Mesendoderm (in vitro differentiated cells): ENCODE results near the gene ADAMTS10.

Source experiments
- DNase-seq: peaks from one replicate; pipeline ENCODE4 v3.0.0; 2013
- H2AK5ac ChIP-seq: 2 replicates; pipeline ENCODE4 v1.6.1; 2013; ENCODE audit warnings: low read length, inconsistent platforms
- H2BK120ac ChIP-seq: 2 replicates; pipeline ENCODE4 v1.6.1; 2013; ENCODE audit warnings: low read depth, mild to moderate bottlenecking, low read length, moderate library complexity, mixed read lengths
- H2BK15ac ChIP-seq: replicated peaks from 2 replicates; pipeline ENCODE4 v1.6.1; 2013; ENCODE audit warnings: low read depth, mild to moderate bottlenecking, moderate library complexity
- H2BK5ac ChIP-seq: 2 replicates; pipeline ENCODE4 v1.6.1; 2013; ENCODE audit warnings: low read length, inconsistent platforms
- H3K18ac ChIP-seq: 2 replicates; pipeline ENCODE4 v1.6.1; 2013; ENCODE audit warnings: mild to moderate bottlenecking, low read length, mixed read lengths
- H3K23ac ChIP-seq: one replicate; pipeline ENCODE4 v1.6.1; 2013; ENCODE audit warnings: low read length
- H3K27ac ChIP-seq: 2 replicates; pipeline ENCODE4 v1.5.1; 2013; ENCODE audit warnings: low read depth, mild to moderate bottlenecking, inconsistent platforms, low read length, moderate library complexity
- H3K27me3 ChIP-seq: 2 replicates; pipeline ENCODE4 v1.6.1; 2013; ENCODE audit warnings: low read length, control low read depth, mild to moderate bottlenecking, inconsistent platforms; ENCODE audit not compliant: insufficient read depth, poor library complexity
- H3K36me3 ChIP-seq: 2 replicates; pipeline ENCODE4 v1.6.1; 2013; ENCODE audit warnings: low read length, inconsistent platforms; ENCODE audit not compliant: control insufficient read depth, insufficient read depth
- H3K4ac ChIP-seq: one replicate; pipeline ENCODE4 v1.6.1; 2013; ENCODE audit warnings: low read depth, mild to moderate bottlenecking, low read length, moderate library complexity
- H3K4me1 ChIP-seq: 2 replicates; pipeline ENCODE4 v1.6.1; 2013; ENCODE audit warnings: low read depth, low read length, inconsistent platforms; ENCODE audit not compliant: control insufficient read depth
- H3K4me2 ChIP-seq: 2 replicates; pipeline ENCODE4 v1.6.1; 2013; ENCODE audit warnings: low read length
- H3K4me3 ChIP-seq: 2 replicates; pipeline ENCODE4 v1.5.1; 2013; ENCODE audit warnings: mild to moderate bottlenecking, low read length
- H3K56ac ChIP-seq: one replicate; pipeline ENCODE4 v1.6.1; 2013; ENCODE audit warnings: low read length
- H3K79me1 ChIP-seq: 2 replicates; pipeline ENCODE4 v1.6.1; 2013; ENCODE audit warnings: low read length, inconsistent platforms
- H3K79me2 ChIP-seq: 2 replicates; pipeline ENCODE4 v1.6.1; 2013; ENCODE audit warnings: mild to moderate bottlenecking, low read length; ENCODE audit not compliant: control insufficient read depth, insufficient read depth
- H3K9ac ChIP-seq: 2 replicates; pipeline ENCODE4 v1.6.1; 2013; ENCODE audit warnings: low read length, inconsistent platforms
- H4K5ac ChIP-seq: one replicate; pipeline ENCODE4 v1.6.1; 2013; ENCODE audit warnings: low read length
- H4K8ac ChIP-seq: one replicate; pipeline ENCODE4 v1.6.1; 2013; ENCODE audit warnings: low read depth, mild to moderate bottlenecking, control low read depth, low read length, moderate library complexity
- WGBS: extraction: QIAGEN DNeasy Blood & Tissue Kit; methylation state at CpG from one replicate; pipeline ENCODE4 v1.1.7; 2013; ENCODE audit warnings: low lambda C conversion rate, missing lambda C conversion rate; ENCODE audit not compliant: insufficient coverage; ENCODE audit errors: extremely low coverage; 5-methylcytosine and 5-hydroxymethylcytosine counted together

Gene ADAMTS10

DNA sequence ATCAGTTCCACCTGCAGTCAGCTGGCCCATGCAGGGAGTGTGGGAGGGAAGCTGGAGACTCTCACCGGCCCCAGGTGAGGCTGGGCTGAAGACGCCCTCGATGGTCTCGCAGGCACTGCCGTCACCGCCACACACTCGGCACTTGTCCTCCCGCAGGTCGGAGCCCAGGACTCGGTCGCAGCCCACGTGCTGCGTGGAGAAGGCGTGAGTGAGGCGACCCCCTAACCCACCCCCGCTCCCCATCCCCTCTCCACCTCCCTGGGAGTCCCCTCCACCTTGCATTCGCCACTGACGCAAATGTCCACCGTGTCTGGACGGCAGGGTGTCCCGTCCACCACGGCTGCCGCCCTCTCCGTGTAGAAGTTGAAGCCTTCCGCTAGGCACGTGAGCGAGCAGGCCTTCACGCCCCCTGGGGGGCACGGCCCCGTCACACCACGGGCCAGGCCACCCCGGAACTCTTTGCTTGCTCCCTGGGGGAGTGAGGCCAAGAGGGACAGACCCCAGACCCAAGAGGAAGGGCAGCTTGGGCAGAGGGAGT, 21.3 kb downstream of the ADAMTS10 start:
- H2BK120ac ChIP-seq = no peak overlapping the region
- H3K4me1 ChIP-seq = no peaks in the 10 kb centered on the region
- no peak overlapping the region for H3K23ac ChIP-seq
- no peak overlapping the region for H4K8ac ChIP-seq
- DNase-seq = no peak
- H3K4me3 ChIP-seq = no peak overlapping the region
- H4K5ac ChIP-seq = no peak overlapping the region
- no peak overlapping the region for H3K27ac ChIP-seq
- no peaks in the 10 kb centered on the region for H3K36me3 ChIP-seq
- H3K27me3 ChIP-seq = no peaks in the 10 kb centered on the region
- no peak overlapping the region for H3K56ac ChIP-seq
- WGBS = no CpG with 5 or more reads among the region's 32 CpGs
- H3K79me1 ChIP-seq = no peaks in the 10 kb centered on the region
- no peak overlapping the region for H2BK15ac ChIP-seq
- no peak overlapping the region for H3K9ac ChIP-seq
- H3K79me2 ChIP-seq = no peaks in the 10 kb centered on the region
- no peak overlapping the region for H3K4ac ChIP-seq
- H2AK5ac ChIP-seq = no peak overlapping the region
- no peak overlapping the region for H3K4me2 ChIP-seq
- no peak overlapping the region for H2BK5ac ChIP-seq
- H3K18ac ChIP-seq = no peak overlapping the region

DNA sequence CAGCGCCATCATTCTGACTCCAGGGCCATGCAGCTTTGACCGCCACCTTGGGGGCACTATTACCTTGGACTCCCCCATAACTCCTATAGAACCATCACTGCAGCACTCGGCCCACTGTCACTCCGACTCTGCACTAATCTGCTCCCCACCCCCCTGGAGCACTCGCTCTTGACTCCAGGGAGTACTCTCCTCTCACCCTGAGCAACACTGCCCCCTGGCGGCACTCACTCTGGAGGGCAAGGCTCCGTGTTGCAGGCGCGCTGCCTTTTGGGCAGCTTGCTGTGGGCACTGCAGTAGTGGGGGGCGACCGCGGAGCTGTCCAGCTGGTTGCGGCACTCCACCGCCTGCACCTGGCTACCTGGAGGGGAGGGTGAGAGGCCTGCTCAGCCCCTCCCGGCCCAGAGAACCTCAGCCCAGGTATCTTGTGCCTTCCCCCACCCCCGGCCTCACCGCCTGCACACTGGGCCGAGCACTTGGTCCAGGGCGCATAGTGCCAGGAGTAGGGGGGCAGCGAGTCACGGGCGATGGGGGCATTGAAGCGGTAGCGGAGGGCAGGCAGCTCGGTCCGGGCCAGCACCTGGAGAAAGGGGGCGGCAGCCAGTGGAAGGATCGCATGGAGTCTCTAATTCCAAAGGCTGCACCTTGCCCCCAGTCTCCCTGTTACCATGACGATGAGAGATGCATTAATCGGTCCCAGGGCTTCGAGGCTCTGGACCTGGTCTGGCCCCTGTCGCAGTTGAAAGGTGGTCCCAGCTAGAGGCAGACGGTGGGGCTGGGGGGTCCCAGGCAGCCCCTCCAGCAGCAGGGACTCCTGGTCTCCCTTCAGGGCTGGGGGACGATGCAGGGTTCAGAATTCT, 24.4 kb downstream of the ADAMTS10 start:
- no CpG with 5 or more reads among the region's 34 CpGs for WGBS
- Histone ChIP-seq H3K27me3 (no peaks in the 10 kb centered on the region), H3K79me2 (no peaks in the 10 kb centered on the region), H3K9ac (no peak overlapping the region), H3K4ac (no peak overlapping the region), H3K18ac (no peak overlapping the region), H4K8ac (no peak overlapping the region), H2AK5ac (no peak overlapping the region), H3K27ac (no peak overlapping the region), H4K5ac (no peak overlapping the region), H3K79me1 (no peaks in the 10 kb centered on the region), H2BK5ac (no peak overlapping the region), H2BK120ac (no peak overlapping the region), H3K4me1 (no peaks in the 10 kb centered on the region), H2BK15ac (no peak overlapping the region), H3K36me3 (no peaks in the 10 kb centered on the region), H3K23ac (no peak overlapping the region), H3K56ac (no peak overlapping the region), H3K4me3 (no peak overlapping the region), H3K4me2 (no peak overlapping the region)
- peak; percentile 89 for DNase-seq

DNA sequence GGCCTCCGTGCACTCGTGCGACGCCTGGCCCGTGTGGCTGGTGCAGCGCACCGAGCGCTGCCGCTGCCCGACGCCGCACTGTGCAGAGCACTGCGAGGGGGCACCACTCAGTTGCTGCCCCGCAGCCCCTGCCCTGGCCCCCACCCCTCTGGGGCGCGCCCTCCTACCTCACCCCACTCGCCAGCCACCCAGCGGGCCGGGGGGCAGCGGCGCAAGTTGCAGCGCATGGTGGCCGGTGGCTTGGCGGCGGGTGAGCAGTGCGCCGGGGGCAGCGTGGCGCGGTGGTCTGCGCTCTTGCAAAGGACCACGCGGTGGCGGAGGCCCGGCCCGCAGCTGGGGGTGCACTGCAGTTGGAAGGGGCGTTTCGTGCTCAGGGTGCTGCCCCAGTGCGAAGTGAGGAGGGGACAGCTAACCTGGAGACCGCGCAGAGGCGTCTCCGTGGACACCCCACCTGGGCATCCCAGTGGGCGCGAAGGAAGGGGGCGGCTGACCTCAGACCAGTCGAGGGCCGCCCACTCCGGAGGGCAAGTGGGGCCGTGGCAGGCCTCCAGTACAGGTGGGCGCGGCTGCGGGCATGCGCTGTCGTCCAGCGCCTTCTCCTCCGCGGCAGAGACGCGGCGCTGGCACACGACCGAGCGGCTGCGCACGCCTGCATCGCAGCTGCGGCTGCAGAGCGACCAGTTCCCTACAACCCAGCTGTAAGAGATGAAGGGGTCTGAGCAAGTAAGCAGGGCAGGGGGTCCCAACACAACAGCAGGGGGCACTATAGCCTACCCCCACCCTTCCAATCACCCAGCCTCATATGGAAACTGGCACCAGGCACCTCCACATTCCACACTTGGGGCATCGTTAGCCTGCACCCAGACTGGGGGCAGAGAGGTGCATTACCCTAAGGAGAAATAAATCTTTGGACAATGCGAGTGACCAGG, 25.3 kb downstream of the ADAMTS10 start:
- Histone ChIP-seq H3K56ac (no peak overlapping the region), H2BK5ac (no peak overlapping the region), H4K8ac (no peak overlapping the region), H3K4me2 (no peak overlapping the region), H3K9ac (no peak overlapping the region), H3K4ac (no peak overlapping the region), H3K4me3 (no peak overlapping the region), H3K79me1 (no peaks in the 10 kb centered on the region), H3K79me2 (no peaks in the 10 kb centered on the region), H3K27ac (no peak overlapping the region), H3K36me3 (no peaks in the 10 kb centered on the region), H2AK5ac (no peak overlapping the region), H3K23ac (no peak overlapping the region), H3K27me3 (no peaks in the 10 kb centered on the region), H3K4me1 (no peaks in the 10 kb centered on the region), H2BK15ac (no peak overlapping the region), H2BK120ac (no peak overlapping the region), H3K18ac (no peak overlapping the region), H4K5ac (no peak overlapping the region)
- no peak for DNase-seq
- no CpG with 5 or more reads among the region's 71 CpGs for WGBS

DNA sequence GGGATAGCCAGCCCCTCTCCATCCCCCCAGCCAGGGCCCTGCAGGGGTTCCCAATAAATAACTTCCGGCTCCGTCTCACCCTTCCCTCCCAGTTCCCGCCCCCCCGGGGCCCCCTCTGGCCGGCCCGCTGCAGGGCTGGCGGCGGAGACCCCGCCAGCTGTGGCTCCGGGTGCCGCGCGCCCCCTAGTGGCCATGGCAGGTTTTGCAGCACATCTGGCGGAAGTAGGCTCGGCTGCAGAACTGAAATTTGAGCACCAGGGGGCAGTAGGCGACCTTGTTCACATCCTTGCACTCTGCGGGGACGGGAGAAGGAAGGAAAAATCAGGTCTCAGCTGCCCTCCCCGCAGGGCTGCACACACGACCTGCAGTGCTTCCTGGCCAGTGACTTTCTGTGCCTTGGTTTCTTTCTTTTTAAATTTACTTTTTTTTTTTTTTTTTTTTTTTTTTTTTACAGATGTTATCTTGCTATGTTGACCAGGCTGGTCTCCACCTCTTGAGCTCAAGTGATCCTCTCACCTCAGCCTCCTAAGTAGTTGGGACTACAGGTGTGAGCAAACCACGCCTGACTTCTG, 29.7 kb downstream of the ADAMTS10 start:
- no peaks in the 10 kb centered on the region for H3K79me2 ChIP-seq
- H3K4ac ChIP-seq = no peak overlapping the region
- peaks cover 3% of the 10 kb centered on the region for H3K4me1 ChIP-seq
- peak overlapping the region; percentile 21 for H3K18ac ChIP-seq
- H2BK5ac ChIP-seq = no peak overlapping the region
- peak; percentile 90 for DNase-seq
- H3K4me3 ChIP-seq = no peak overlapping the region
- H3K27me3 ChIP-seq = no peaks in the 10 kb centered on the region
- H4K8ac ChIP-seq = no peak overlapping the region
- no peak overlapping the region for H2AK5ac ChIP-seq
- H3K36me3 ChIP-seq = no peaks in the 10 kb centered on the region
- H3K4me2 ChIP-seq = no peak overlapping the region
- H3K56ac ChIP-seq = no peak overlapping the region
- H3K79me1 ChIP-seq = no peaks in the 10 kb centered on the region
- no peak overlapping the region for H2BK15ac ChIP-seq
- H4K5ac ChIP-seq = no peak overlapping the region
- H3K23ac ChIP-seq = no peak overlapping the region
- WGBS = no CpG with 5 or more reads among the region's 21 CpGs
- no peak overlapping the region for H3K9ac ChIP-seq
- no peak overlapping the region for H2BK120ac ChIP-seq
- no peak overlapping the region for H3K27ac ChIP-seq

DNA sequence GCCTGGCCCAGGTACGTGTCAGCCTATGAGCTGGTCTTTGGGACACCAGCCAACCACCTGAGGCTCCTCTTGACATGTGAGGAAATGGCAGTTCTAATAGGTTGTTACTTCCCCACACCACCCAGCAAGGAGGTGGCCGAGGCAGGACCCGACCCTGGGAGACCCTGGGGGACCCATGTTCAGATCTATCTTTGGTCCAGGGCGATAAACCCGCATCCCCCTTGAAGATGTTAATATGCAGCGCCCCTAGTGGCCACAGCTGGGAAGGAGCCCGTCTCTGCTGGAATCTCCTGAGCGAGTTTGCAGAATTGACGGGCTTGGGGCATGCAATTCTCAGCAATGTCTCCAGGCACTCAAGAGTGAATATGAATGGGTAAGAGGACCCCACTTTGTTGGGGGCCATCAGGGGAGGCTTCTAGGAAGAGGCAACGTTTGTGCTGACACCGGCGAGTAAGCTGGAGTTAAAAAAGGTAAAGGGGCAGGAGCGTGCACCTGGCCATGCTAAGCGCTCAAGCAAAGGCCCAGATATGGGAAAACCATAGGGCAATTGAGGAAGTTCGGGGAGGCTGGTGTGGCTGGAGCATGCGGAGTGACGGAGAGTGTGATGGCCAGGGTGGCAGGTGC, 31.8 kb downstream of the ADAMTS10 start:
- Histone ChIP-seq H3K36me3 (no peaks in the 10 kb centered on the region), H3K27me3 (no peaks in the 10 kb centered on the region), H4K5ac (no peak overlapping the region), H3K27ac (no peak overlapping the region), H3K79me1 (no peaks in the 10 kb centered on the region), H3K18ac (no peak overlapping the region), H3K23ac (no peak overlapping the region), H3K56ac (no peak overlapping the region), H3K4ac (no peak overlapping the region), H3K79me2 (no peaks in the 10 kb centered on the region), H3K9ac (no peak overlapping the region), H3K4me2 (no peak overlapping the region), H2BK5ac (no peak overlapping the region), H2AK5ac (no peak overlapping the region), H3K4me1 (peaks cover 4% of the 10 kb centered on the region), H4K8ac (no peak overlapping the region), H2BK120ac (no peak overlapping the region), H3K4me3 (no peak overlapping the region), H2BK15ac (no peak overlapping the region)
- peak; percentile 75 for DNase-seq
- no CpG with 5 or more reads among the region's 17 CpGs for WGBS
